K562 (cell line): ENCODE data around the gene CD101. TPM values are rescaled to one million over a fixed set of nuclear protein-coding genes. Genes with fewer than 3 reads are reported as not detected.

Source experiments
- ATAC-seq: fragments of 200-7000 bp; cut with Tn5 transposase; 3 replicates; pipeline ENCODE4 v1.9.1; 2020; ENCODE audit warnings: moderate library complexity
- BruUV-seq: library from RNA; stranded (reverse); fragments of 400-500 nt; replicated peaks from 2 replicates; lab custom pipeline; 2021; lab: Mats Ljungman, UMichigan
- CTCF ChIA-PET: fragments of 300-600 bp; formaldehyde crosslinking; extraction: SDS; loops from one replicate; lab custom pipeline; 2021; ENCODE audit warnings: low intra/inter-chr PET ratio; lab: Yijun Ruan, JAX
- POLR2A ChIA-PET: fragments of 300-600, 350-650 bp; sonication (Branson Sonifier 250); formaldehyde crosslinking; extraction: SDS; loops from one replicate; lab custom pipeline; 2021; ENCODE audit warnings: antibody characterized with exemption, inconsistent platforms; lab: Yijun Ruan, JAX
- DNase-seq, 4 experiments: peaks; one replicate each; pipeline versions ENCODE4 v3.0.0 to v3.0.0-alpha.2; 2011 to 2018; ENCODE audit warnings: low spot score in 3 of 4, mixed read lengths in 3 of 4; ENCODE audit errors: extremely low read depth in 1 of 4
- FAIRE-seq: peaks from 2 replicates; lab custom pipeline; 2011; peaks lifted over from hg19 to GRCh38; lab: Jason Lieb, UNC
- H2AFZ ChIP-seq: 2 replicates; pipeline ENCODE4 v1.6.0; 2011; ENCODE audit warnings: low read depth, low read length, control low read depth, inconsistent platforms
- H3K27ac ChIP-seq: fragments of 200-600 bp; 3 replicates; pipeline ENCODE4 v1.8.0; 2011; ENCODE audit warnings: low read depth, mild to moderate bottlenecking, control low read depth, inconsistent platforms, low read length, moderate library complexity, mixed read lengths; ENCODE audit errors: extremely low read depth
- H3K27me3 ChIP-seq, 2 experiments: fragments of 300-600 bp in 1 of 2; 2 replicates in 1 of 2; 3 replicates in 1 of 2; pipeline versions ENCODE4 v1.6.0 to v1.8.0; 2011; ENCODE audit warnings: inconsistent platforms in 2 of 2, low read length in 2 of 2, mild to moderate bottlenecking in 1 of 2, mixed read lengths in 1 of 2, moderate library complexity in 1 of 2; ENCODE audit not compliant: control insufficient read depth in 2 of 2, insufficient read depth in 2 of 2
- H3K36me3 ChIP-seq: fragments of 300-600 bp; 3 replicates; pipeline ENCODE4 v1.8.0; 2011; ENCODE audit warnings: mild to moderate bottlenecking, low read length, inconsistent platforms; ENCODE audit not compliant: control insufficient read depth, insufficient read depth
- H3K4me1 ChIP-seq, 2 experiments: fragments of 200-600 bp in 1 of 2; replicated peaks in 1 of 2; 2 replicates in 1 of 2; 3 replicates in 1 of 2; pipeline versions ENCODE4 v1.5.1 to v1.8.0; 2011; ENCODE audit warnings: inconsistent platforms in 2 of 2, low read length in 2 of 2, mild to moderate bottlenecking in 1 of 2, mixed read lengths in 1 of 2, moderate library complexity in 1 of 2; ENCODE audit not compliant: control insufficient read depth in 2 of 2, insufficient read depth in 2 of 2
- H3K4me2 ChIP-seq: 2 replicates; pipeline ENCODE4 v1.6.1; 2011; ENCODE audit warnings: low read length, control low read depth, inconsistent platforms, mixed read lengths; ENCODE audit not compliant: insufficient read depth
- H3K4me3 ChIP-seq: fragments of 200-600 bp; sonication (generic), shearing (Covaris generic); 2 replicates; pipeline ENCODE4 v1.5.1; 2016; ENCODE audit warnings: control low read depth, inconsistent platforms
- H3K79me2 ChIP-seq: fragments of 200-600 bp; 3 replicates; pipeline ENCODE4 v1.8.0; 2011; ENCODE audit warnings: low read length, inconsistent platforms; ENCODE audit not compliant: control insufficient read depth, insufficient read depth
- H3K9ac ChIP-seq, 2 experiments: 2 replicates each; pipeline versions ENCODE4 v1.6.0 to v1.6.1; 2011; ENCODE audit warnings: low read depth in 2 of 2, low read length in 2 of 2, control low read depth in 1 of 2, inconsistent platforms in 1 of 2, mild to moderate bottlenecking in 1 of 2, mixed read lengths in 1 of 2; ENCODE audit not compliant: insufficient read depth in 1 of 2
- H3K9me1 ChIP-seq: one replicate; pipeline ENCODE4 v1.6.0; 2011; ENCODE audit warnings: inconsistent platforms, mild to moderate bottlenecking, low read length, moderate library complexity; ENCODE audit not compliant: control insufficient read depth, insufficient read depth
- H3K9me3 ChIP-seq: replicated peaks from 2 replicates; pipeline ENCODE4 v1.5.1; 2011; ENCODE audit warnings: low read depth, low read length, inconsistent platforms; ENCODE audit not compliant: control insufficient read depth, insufficient read depth
- H4K20me1 ChIP-seq: replicated peaks from 2 replicates; pipeline ENCODE4 v1.6.1; 2011; ENCODE audit warnings: low read length, inconsistent platforms, mixed read lengths; ENCODE audit not compliant: control insufficient read depth, insufficient read depth
- E4F1 ChIP-seq: fragments of 250-450 bp; sonication (Bioruptor Pico); IDR thresholded peaks from 2 replicates; pipeline ENCODE4 v1.5.0; 2021; ENCODE audit warnings: mild to moderate bottlenecking, borderline replicate concordance
- HDGF ChIP-seq: fragments of 450-650 bp; IDR thresholded peaks from 2 replicates; pipeline ENCODE4 v1.6.1; 2016
- HLTF ChIP-seq: fragments of 450-650 bp; IDR thresholded peaks from 2 replicates; pipeline ENCODE4 v1.6.1; 2016
- IRF2 ChIP-seq: sonication (generic); formaldehyde crosslinking; IDR thresholded peaks from 2 replicates; pipeline ENCODE4 v1.8.1; 2022; ENCODE audit warnings: mild to moderate bottlenecking, missing genetic modification reagents
- MAX ChIP-seq: sonication (generic); formaldehyde crosslinking; IDR thresholded peaks from 2 replicates; pipeline ENCODE4 v1.9.0; 2022; ENCODE audit warnings: mild to moderate bottlenecking, missing genetic modification reagents
- MITF ChIP-seq: IDR thresholded peaks from 2 replicates; pipeline ENCODE4 v1.6.1; 2014; ENCODE audit warnings: antibody characterized with exemption
- MNT ChIP-seq, 2 experiments: fragments of 450-650 bp; conservative IDR thresholded peaks; 2 replicates each; pipeline ENCODE4 v1.6.1; 2017; ENCODE audit warnings: mild to moderate bottlenecking in 2 of 2, moderate library complexity in 2 of 2
- NELFE ChIP-seq: IDR thresholded peaks from 2 replicates; pipeline ENCODE4 v1.6.1; 2011; ENCODE audit warnings: mild to moderate bottlenecking; ENCODE audit not compliant: insufficient read depth, insufficient read length
- PPARD ChIP-seq: fragments of 250-450 bp; sonication (Bioruptor Pico); IDR thresholded peaks from 2 replicates; pipeline ENCODE4 v1.8.0; 2022; ENCODE audit warnings: inconsistent platforms, mild to moderate bottlenecking, moderate library complexity
- RBM34 ChIP-seq: fragments of 200-400 bp; formaldehyde crosslinking; IDR thresholded peaks from 2 replicates; pipeline ENCODE4 v1.6.1; 2018; ENCODE audit warnings: low read length, borderline replicate concordance; ENCODE audit not compliant: insufficient read depth
- SMAD3 ChIP-seq: fragments of 450-650 bp; formaldehyde crosslinking; conservative IDR thresholded peaks from 2 replicates; pipeline ENCODE4 v1.4.0; 2020; ENCODE audit warnings: mild to moderate bottlenecking
- ZNF586 ChIP-seq: fragments of 450-650 bp; formaldehyde crosslinking; conservative IDR thresholded peaks from 2 replicates; pipeline ENCODE4 v1.4.0; 2020; ENCODE audit warnings: mild to moderate bottlenecking, moderate library complexity
- WGBS: fragments of 100-300 bp; shearing (Covaris generic); methylation state at CpG from one replicate; pipeline ENCODE4 v1.1.6; 2016; ENCODE audit warnings: low coverage, mixed read lengths; ENCODE audit not compliant: insufficient coverage; ENCODE audit errors: missing lambda C conversion rate; 5-methylcytosine and 5-hydroxymethylcytosine counted together
- in situ Hi-C: fragments of 300-500 bp; cut with MboI; formaldehyde crosslinking; loops from 4 replicates; pipeline ENCODE4 v1.15.0; 2018; ENCODE audit warnings: inconsistent platforms, mixed read lengths
- intact Hi-C: fragments of 100-400 bp; cut with micrococcal nuclease; formaldehyde crosslinking; loops from 2 replicates; pipeline ENCODE4 v1.14.2; 2022
- polyA plus RNA-seq, 8 experiments: library from polyadenylated mRNA; depleted of rRNA in 4 of 8; stranded (reverse) in 5 of 8; unstranded in 3 of 8; fragments of >200 nt; fragmentation: Nextera tagmentation in 2 of 8; fragmentation: Illumina TruSeq in 1 of 8; extraction: Ambion mirVana in 2 of 8; extraction: Trizol in 1 of 8; gene quantifications; 2 replicates each; pipeline versions ENCODE4 v1.2.1 to v1.2.3, GENCODE V29; 2011 to 2014; ENCODE audit warnings: inconsistent platforms in 1 of 8, missing spikeins in 1 of 8
- total RNA-seq, 7 experiments: library from RNA; depleted of rRNA in 6 of 7; stranded (reverse); fragments of >200 nt in 6 of 7; fragmentation: Illumina TruSeq in 2 of 7; extraction: Trizol in 2 of 7; gene quantifications; 2 replicates each; pipeline versions ENCODE4 v1.2.1 to v1.2.3, GENCODE V29; 2011 to 2021; ENCODE audit warnings: low replicate concordance in 1 of 7

CD101 gene
- total and polyA plus RNA-seq, 9 of the 15 experiments (the other 6 are each of a cell fraction or from before 2014, with no cell fraction given) = 0.04 to 1.1 (median 0.20) TPM

GRCh38 chr1:116997066-116997465, 4.5 kb upstream of the CD101 start:
- H2AFZ ChIP-seq = no peak overlapping the region
- intact Hi-C loops = no loop called here
- no peak overlapping the region for H3K27ac ChIP-seq
- no peak for DNase-seq
- H3K36me3 ChIP-seq = no peaks in the 10 kb centered on the region
- no peak overlapping the region for H3K4me2 ChIP-seq
- no peaks in the 10 kb centered on the region for H3K9me3 ChIP-seq
- in situ Hi-C loops = no loop called here
- ATAC-seq = no peak
- H3K27me3 ChIP-seq = no peaks in the 10 kb centered on the region
- no TSS peak for BruUV-seq
- CTCF ChIA-PET = no interaction called here
- H3K9me1 ChIP-seq = no peaks in the 10 kb centered on the region
- POLR2A ChIA-PET = interaction anchor here (1.1 to 1.7 kb wide), 3 partner anchors 10 to 13 kb away, joined by 3 to 9 read pairs (median 6); no protein-coding TSS in a partner anchor
- no peaks in the 10 kb centered on the region for H4K20me1 ChIP-seq
- no peaks in the 10 kb centered on the region for H3K4me1 ChIP-seq
- 53% methylated on average over 1 of the region's 1 CpG for WGBS
- H3K9ac ChIP-seq = no peak overlapping the region
- no peaks in the 10 kb centered on the region for H3K79me2 ChIP-seq
- TF ChIP-seq ZNF586 (CRISPR knock-in tag) (no peak), IRF2 (no peak)
- no peak for FAIRE-seq
- H3K4me3 ChIP-seq = no peak overlapping the region

- H3K9me3 ChIP-seq = no peaks in the 10 kb centered on the region
Observed at GRCh38 chr1:116997636-116998035, 3.9 kb upstream of the CD101 start.

More at GRCh38 chr1:116997636-116998035, 3.9 kb upstream of the CD101 start:
- FAIRE-seq (no peak), DNase-seq (no peak), ATAC-seq (no peak)
- no TSS peak for BruUV-seq
- H3K79me2 ChIP-seq = no peaks in the 10 kb centered on the region
- ChIA-PET CTCF (no interaction called here), POLR2A (no interaction called here)
- H3K9ac ChIP-seq = no peak overlapping the region
- H3K4me1 ChIP-seq = no peaks in the 10 kb centered on the region
- H3K9me1 ChIP-seq = no peaks in the 10 kb centered on the region
- H3K27me3 ChIP-seq = no peaks in the 10 kb centered on the region
- no peak overlapping the region for H2AFZ ChIP-seq
- H3K4me2 ChIP-seq = no peak overlapping the region
- H3K36me3 ChIP-seq = no peaks in the 10 kb centered on the region
- H3K4me3 ChIP-seq = no peak overlapping the region
- H4K20me1 ChIP-seq = no peaks in the 10 kb centered on the region
- in situ Hi-C loops (no loop called here), intact Hi-C loops (no loop called here)
- no peak overlapping the region for H3K27ac ChIP-seq
- TF ChIP-seq MITF (no peak), MAX (no peak), E4F1 (no peak), RBM34 (no peak), MNT (conservative IDR thresholded peaks at IDR 0.05) (no peak), NELFE (no peak), SMAD3 (CRISPR knock-in tag) (no peak), PPARD (CRISPR knock-in tag) (no peak), HLTF (no peak), HDGF (no peak)
